CD4-positive, alpha-beta T cell (primary cell): ENCODE measurements around the gene ELP5. TPM values are rescaled to one million over a fixed set of nuclear protein-coding genes. Genes with fewer than 3 reads are reported as not detected.

Experiments used
- ATAC-seq: fragments of 200-7000 bp; cut with Tn5 transposase; one replicate; pipeline ENCODE4 v1.10.0; 2022; ENCODE audit warnings: mild to moderate bottlenecking; ENCODE audit not compliant: poor library complexity
- CTCF ChIA-PET: fragments of 350-600 bp; sonication (Branson Sonifier 250); formaldehyde crosslinking; loops from one replicate; lab custom pipeline; 2021; ENCODE audit warnings: antibody characterized with exemption, inconsistent platforms; lab: Charles Lee
- POLR2A ChIA-PET: fragments of 350-600 bp; sonication (Branson Sonifier 250); formaldehyde crosslinking; loops from one replicate; lab custom pipeline; 2021; ENCODE audit warnings: antibody characterized with exemption, inconsistent platforms; lab: Charles Lee
- DNase-seq, 14 experiments: peaks; one replicate each; pipeline ENCODE4 v3.0.0-alpha.2; 2013 to 2020; ENCODE audit warnings: mixed read lengths in 2 of 14
- H3K27ac ChIP-seq, 2 donors: one replicate each; pipeline versions ENCODE4 v1.5.1 to v1.7.0; 2013; ENCODE audit warnings: low read length in 2 of 2, low read depth in 1 of 2, mild to moderate bottlenecking in 1 of 2
- H3K27me3 ChIP-seq, 2 experiments: 1 replicate in 1 of 2; 2 replicates in 1 of 2; pipeline versions ENCODE4 v1.6.1 to v1.7.0; 2013; ENCODE audit warnings: low read length in 2 of 2, control low read depth in 1 of 2, mild to moderate bottlenecking in 1 of 2, moderate library complexity in 1 of 2; ENCODE audit not compliant: insufficient read depth in 2 of 2, control insufficient read depth in 1 of 2
- H3K36me3 ChIP-seq: one replicate; pipeline ENCODE4 v1.6.1; 2013; ENCODE audit warnings: low read length, control low read depth; ENCODE audit not compliant: insufficient read depth
- H3K4me1 ChIP-seq: one replicate; pipeline ENCODE4 v1.6.1; 2013; ENCODE audit warnings: low read length, control low read depth; ENCODE audit not compliant: insufficient read depth
- H3K4me3 ChIP-seq: one replicate; pipeline ENCODE4 v1.5.1; 2013; ENCODE audit warnings: mild to moderate bottlenecking, low read length, moderate library complexity
- H3K9me3 ChIP-seq, 2 experiments: 1 replicate in 1 of 2; 2 replicates in 1 of 2; pipeline versions ENCODE4 v1.6.1 to v1.7.0; 2013; ENCODE audit warnings: low read length in 2 of 2, mild to moderate bottlenecking in 2 of 2, control low read depth in 1 of 2, moderate library complexity in 1 of 2; ENCODE audit not compliant: control insufficient read depth in 1 of 2, insufficient read depth in 1 of 2
- H3K27ac Mint-ChIP-seq: one replicate; pipeline ENCODE4 v1.8.0; 2020; ENCODE audit warnings: mixed read lengths
- H3K27me3 Mint-ChIP-seq: one replicate; pipeline ENCODE4 v1.8.0; 2021; ENCODE audit warnings: mixed read lengths
- H3K36me3 Mint-ChIP-seq: one replicate; pipeline ENCODE4 v1.8.0; 2021; ENCODE audit warnings: low read depth, mixed read lengths
- H3K4me1 Mint-ChIP-seq: one replicate; pipeline ENCODE4 v1.8.0; 2021; ENCODE audit warnings: low read depth, mixed read lengths
- H3K4me3 Mint-ChIP-seq: one replicate; pipeline ENCODE4 v1.8.0; 2020; ENCODE audit warnings: mild to moderate bottlenecking, mixed read lengths
- H3K9me3 Mint-ChIP-seq: one replicate; pipeline ENCODE4 v1.8.0; 2020; ENCODE audit warnings: mixed read lengths
- intact Hi-C, 2 experiments: fragments of 100-400 bp; cut with DNase I in 1 of 2; cut with micrococcal nuclease in 1 of 2; formaldehyde crosslinking; loops; one replicate each; pipeline versions ENCODE4 v1.15.1 to v1.9.0; 2023 to 2025; cut with DNase I, micrococcal nuclease
- total RNA-seq, 174 experiments: library from RNA in 2 of 174; stranded (reverse) in 2 of 174; gene quantifications; one replicate each; pipeline ENCODE4 v1.2.3 and lab custom pipeline; 2021 to 2026
- TF ChIP-seq, protein P1 (sequence below): fragments of 200-600 bp; IDR thresholded peaks from one replicate; pipeline ENCODE4 v1.8.0; 2022; ENCODE audit warnings: antibody characterized with exemption, mild to moderate bottlenecking

Gene ELP5
- total RNA-seq, 2 experiments from 2014 or later = 20.1 to 21.3 TPM

- DNase-seq (peak in 3 of 14 experiments; percentile 18 to 60 (median 53)), ATAC-seq (no peak)
- ChIA-PET POLR2A (interaction anchor here (13.1 kb wide), 1 partner anchor 20 kb away, joined by 234 read pairs; the partner anchor contains the start of genes DVL2, GABARAP and PHF23), CTCF (no interaction called here)
- H3K4me1 Mint-ChIP-seq = peaks cover 74% of the 10 kb centered on the region
- H3K27ac Mint-ChIP-seq = peak overlapping the region; percentile 73
- H3K27me3 ChIP-seq = no peaks in the 10 kb centered on the region
- H3K9me3 Mint-ChIP-seq = no peaks in the 10 kb centered on the region
- no peaks in the 10 kb centered on the region for H3K9me3 ChIP-seq
- peaks cover 81% of the 10 kb centered on the region for H3K4me1 ChIP-seq
- peak overlapping the region; percentile 37 for H3K4me3 ChIP-seq
- peaks cover under 1% of the 10 kb centered on the region for H3K27me3 Mint-ChIP-seq
- H3K36me3 Mint-ChIP-seq = peaks cover under 1% of the 10 kb centered on the region
- intact Hi-C loops = loop anchor here in 1 of 2 experiments (5.0 kb wide), 1 partner anchor 35 kb away; the partner anchor contains the start of genes CTDNEP1 and ELP5
- H3K36me3 ChIP-seq = peaks cover 10% of the 10 kb centered on the region
- peak overlapping the region in 1 of 2 donors; percentile 44 for H3K27ac ChIP-seq
- TF ChIP-seq, protein P1, sequence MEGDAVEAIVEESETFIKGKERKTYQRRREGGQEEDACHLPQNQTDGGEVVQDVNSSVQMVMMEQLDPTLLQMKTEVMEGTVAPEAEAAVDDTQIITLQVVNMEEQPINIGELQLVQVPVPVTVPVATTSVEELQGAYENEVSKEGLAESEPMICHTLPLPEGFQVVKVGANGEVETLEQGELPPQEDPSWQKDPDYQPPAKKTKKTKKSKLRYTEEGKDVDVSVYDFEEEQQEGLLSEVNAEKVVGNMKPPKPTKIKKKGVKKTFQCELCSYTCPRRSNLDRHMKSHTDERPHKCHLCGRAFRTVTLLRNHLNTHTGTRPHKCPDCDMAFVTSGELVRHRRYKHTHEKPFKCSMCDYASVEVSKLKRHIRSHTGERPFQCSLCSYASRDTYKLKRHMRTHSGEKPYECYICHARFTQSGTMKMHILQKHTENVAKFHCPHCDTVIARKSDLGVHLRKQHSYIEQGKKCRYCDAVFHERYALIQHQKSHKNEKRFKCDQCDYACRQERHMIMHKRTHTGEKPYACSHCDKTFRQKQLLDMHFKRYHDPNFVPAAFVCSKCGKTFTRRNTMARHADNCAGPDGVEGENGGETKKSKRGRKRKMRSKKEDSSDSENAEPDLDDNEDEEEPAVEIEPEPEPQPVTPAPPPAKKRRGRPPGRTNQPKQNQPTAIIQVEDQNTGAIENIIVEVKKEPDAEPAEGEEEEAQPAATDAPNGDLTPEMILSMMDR = no peak
- peak overlapping the region; percentile 95 for H3K4me3 Mint-ChIP-seq
These were observed 34.7 kb upstream of the ELP5 start for GRCh38 chr17:7217113-7217987.

DNA sequence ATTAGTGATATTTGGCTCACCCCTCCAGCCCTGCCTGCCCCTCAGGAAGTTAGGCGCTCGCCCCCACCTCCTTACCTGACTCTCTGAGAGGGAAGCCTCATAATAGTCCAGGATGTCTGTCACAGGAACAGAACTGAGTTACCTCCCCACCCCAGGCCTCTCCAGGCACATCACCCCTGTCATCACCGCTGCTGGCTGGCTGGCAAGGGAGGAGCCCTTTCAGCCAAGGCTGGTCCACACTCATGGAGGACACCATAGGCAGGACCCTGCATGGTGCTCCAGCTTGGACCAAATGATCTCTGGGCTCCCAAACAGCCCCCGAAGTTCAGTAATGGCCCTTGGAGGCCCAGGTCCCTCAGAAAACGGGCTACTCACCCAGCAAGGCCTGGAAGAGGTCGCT is 33.8 kb upstream of the ELP5 start:
- intact Hi-C loops = loop anchor here in 1 of 2 experiments (5.0 kb wide), 1 partner anchor 34 kb away; the partner anchor contains the start of genes CTDNEP1 and ELP5
- peak overlapping the region in 1 of 2 donors; percentile 33 for H3K27ac ChIP-seq
- POLR2A ChIA-PET = interaction anchor here (13.1 kb wide), 1 partner anchor 20 kb away, joined by 234 read pairs; the partner anchor contains the start of genes DVL2, GABARAP and PHF23
- CTCF ChIA-PET = no interaction called here
- TF ChIP-seq, protein P1 = no peak
- Mint-ChIP-seq H3K4me1 (peaks cover 72% of the 10 kb centered on the region), H3K27ac (peak overlapping the region; percentile 73), H3K27me3 (no peaks in the 10 kb centered on the region), H3K36me3 (peaks cover 5% of the 10 kb centered on the region), H3K4me3 (peak overlapping the region; percentile 95), H3K9me3 (no peaks in the 10 kb centered on the region)
- H3K36me3 ChIP-seq = peaks cover 18% of the 10 kb centered on the region
- H3K4me1 ChIP-seq = peaks cover 80% of the 10 kb centered on the region
- ATAC-seq (no peak), DNase-seq (peak in 1 of 14 experiments; percentile 29)
- no peaks in the 10 kb centered on the region for H3K9me3 ChIP-seq
- H3K4me3 ChIP-seq = peak overlapping the region; percentile 37
- no peaks in the 10 kb centered on the region for H3K27me3 ChIP-seq

- POLR2A ChIA-PET = interaction anchor here (1.4 to 13.1 kb wide), 3 partner anchors 19 to 111 kb away, joined by 5 to 234 read pairs (median 10); partner anchors contain the start of genes CTDNEP1, DVL2, ELP5 and GABARAP
- H3K27ac Mint-ChIP-seq = peak overlapping the region; percentile 76
- peaks cover 24% of the 10 kb centered on the region for H3K36me3 ChIP-seq
- ATAC-seq (no peak), DNase-seq (peak in 1 of 14 experiments; percentile 1)
- peaks cover 11% of the 10 kb centered on the region for H3K36me3 Mint-ChIP-seq
- H3K9me3 ChIP-seq = no peaks in the 10 kb centered on the region
- no peak overlapping the region for H3K4me3 ChIP-seq
- no peaks in the 10 kb centered on the region for H3K9me3 Mint-ChIP-seq
- no peaks in the 10 kb centered on the region for H3K27me3 ChIP-seq
- H3K4me1 Mint-ChIP-seq = peaks cover 67% of the 10 kb centered on the region
- H3K27me3 Mint-ChIP-seq = no peaks in the 10 kb centered on the region
- peaks cover 74% of the 10 kb centered on the region for H3K4me1 ChIP-seq
- H3K27ac ChIP-seq = peak overlapping the region; percentile 75 to 79
- CTCF ChIA-PET = interaction anchor here (3.0 kb wide), 1 partner anchor 77 kb away, joined by 31 read pairs; no protein-coding TSS in a partner anchor
- intact Hi-C loops = loop anchor here in 1 of 2 experiments (5.0 kb wide), 1 partner anchor 34 kb away; the partner anchor contains the start of genes CTDNEP1 and ELP5
- TF ChIP-seq, protein P1 = no peak
- peak overlapping the region; percentile 95 for H3K4me3 Mint-ChIP-seq
These were observed 33.3 kb upstream of the ELP5 start for GRCh38 chr17:7218758-7219157.
